LoVo (cell line): ENCODE results near the gene SPIRE2.
"Not testable (repeated sequence)": the region's sequence is repeated elsewhere in the genome, so short reads cannot be mapped to it uniquely, and the experiment has no call there.

Source experiments
- DNase-seq: peaks from one replicate; pipeline ENCODE4 v3.0.0-alpha.2; 2016; ENCODE audit warnings: low spot score

SPIRE2 gene

GRCh38 chr16:89828199-89828869 lies at the start of gene SPIRE2:
SPIRE2 (plus strand) TSS chr16:89828475; CDS start chr16:89828551, 76 bp downstream.
- peak; percentile 77 for DNase-seq

GRCh38 chr16:89779231-89779908 lies 48.9 kb upstream of the SPIRE2 start:
- no peak for DNase-seq

GRCh38 chr16:89779909-89780305 lies 48.4 kb upstream of the SPIRE2 start:
- DNase-seq = no peak

GRCh38 chr16:89782489-89782888 lies 45.8 kb upstream of the SPIRE2 start:
- no peak for DNase-seq

GRCh38 chr16:89783952-89784351 lies 44.3 kb upstream of the SPIRE2 start:
- DNase-seq = not testable (repeated sequence)

- no peak for DNase-seq
Measured at GRCh38 chr16:89784406-89784805, 43.9 kb upstream of the SPIRE2 start.

- DNase-seq = no peak
Measured at GRCh38 chr16:89785523-89786155, 42.6 kb upstream of the SPIRE2 start.

GRCh38 chr16:89786474-89787364 lies 41.6 kb upstream of the SPIRE2 start:
- DNase-seq = no peak

- DNase-seq = no peak
Measured at GRCh38 chr16:89787365-89787805, 40.9 kb upstream of the SPIRE2 start.

- DNase-seq = no peak
Measured at GRCh38 chr16:89791278-89791995, 36.8 kb upstream of the SPIRE2 start.

GRCh38 chr16:89793092-89793491 lies 35.2 kb upstream of the SPIRE2 start:
- not testable (repeated sequence) for DNase-seq

- DNase-seq = no peak
Measured at GRCh38 chr16:89793955-89794354, 34.3 kb upstream of the SPIRE2 start.

GRCh38 chr16:89795676-89796075 lies 32.6 kb upstream of the SPIRE2 start:
- DNase-seq = no peak

GRCh38 chr16:89796104-89796503 lies 32.2 kb upstream of the SPIRE2 start:
- DNase-seq = no peak

- no peak for DNase-seq
Measured at GRCh38 chr16:89798126-89798525, 30.1 kb upstream of the SPIRE2 start.

GRCh38 chr16:89798832-89799370 lies 29.4 kb upstream of the SPIRE2 start:
- no peak for DNase-seq

- no peak for DNase-seq
Measured at GRCh38 chr16:89801800-89802199, 26.5 kb upstream of the SPIRE2 start.

GRCh38 chr16:89805136-89805905 lies 23.0 kb upstream of the SPIRE2 start:
- DNase-seq = no peak

GRCh38 chr16:89806589-89807193 lies 21.6 kb upstream of the SPIRE2 start:
- not testable (repeated sequence) for DNase-seq

GRCh38 chr16:89808475-89808874 lies 19.8 kb upstream of the SPIRE2 start:
- DNase-seq = no peak
